Duodenal mucosa (tissue), 2 donors: ENCODE data around the gene MLC1.

Source experiments
- H3K27ac ChIP-seq: one replicate; pipeline ENCODE4 v1.7.0; 2013; ENCODE audit warnings: low read depth, low read length
- H3K27me3 ChIP-seq, 2 donors: one replicate each; pipeline ENCODE4 v1.7.0; 2013; ENCODE audit warnings: low read length in 2 of 2, control low read depth in 1 of 2; ENCODE audit not compliant: insufficient read depth in 2 of 2, control insufficient read depth in 1 of 2
- H3K36me3 ChIP-seq, 2 donors: one replicate each; pipeline ENCODE4 v1.7.0; 2013; ENCODE audit warnings: low read length in 2 of 2, control low read depth in 1 of 2; ENCODE audit not compliant: insufficient read depth in 2 of 2, control insufficient read depth in 1 of 2
- H3K4me1 ChIP-seq, 2 donors: one replicate each; pipeline ENCODE4 v1.7.0; 2013; ENCODE audit warnings: low read length in 2 of 2, control low read depth in 1 of 2; ENCODE audit not compliant: insufficient read depth in 2 of 2, control insufficient read depth in 1 of 2
- H3K4me3 ChIP-seq, 2 donors: one replicate each; pipeline ENCODE4 v1.7.0; 2013; ENCODE audit warnings: low read length in 2 of 2, low read depth in 1 of 2
- H3K9ac ChIP-seq, 2 donors: one replicate each; pipeline ENCODE4 v1.7.0; 2013; ENCODE audit warnings: low read length in 2 of 2, low read depth in 1 of 2
- H3K9me3 ChIP-seq, 2 donors: one replicate each; pipeline ENCODE4 v1.7.0; 2013; ENCODE audit warnings: low read length in 2 of 2, control low read depth in 1 of 2; ENCODE audit not compliant: control insufficient read depth in 1 of 2

The MLC1 gene

GRCh38 chr22:50104141-50104544 lies 18.9 kb upstream of the MLC1 start:
- H3K27me3 ChIP-seq, result no peaks in the 10 kb centered on the region

GRCh38 chr22:50102946-50103345 lies 17.7 kb upstream of the MLC1 start:
- H3K9ac ChIP-seq, result no peak overlapping the region
- no peak overlapping the region for H3K4me3 ChIP-seq
- no peaks in the 10 kb centered on the region for H3K4me1 ChIP-seq
- H3K9me3 ChIP-seq, result no peaks in the 10 kb centered on the region
- no peaks in the 10 kb centered on the region for H3K27me3 ChIP-seq
- no peak overlapping the region for H3K27ac ChIP-seq
- H3K36me3 ChIP-seq, result no peaks in the 10 kb centered on the region

More at GRCh38 chr22:50104141-50104544, 18.9 kb upstream of the MLC1 start:
- Histone ChIP-seq H3K4me1 (no peaks in the 10 kb centered on the region), H3K9me3 (no peaks in the 10 kb centered on the region), H3K36me3 (no peaks in the 10 kb centered on the region), H3K4me3 (no peak overlapping the region), H3K27ac (no peak overlapping the region), H3K9ac (no peak overlapping the region)

- H3K27ac ChIP-seq, result no peak overlapping the region
- no peaks in the 10 kb centered on the region for H3K27me3 ChIP-seq
- H3K36me3 ChIP-seq, result no peaks in the 10 kb centered on the region
- no peaks in the 10 kb centered on the region for H3K9me3 ChIP-seq
- no peak overlapping the region for H3K4me3 ChIP-seq
- H3K9ac ChIP-seq, result no peak overlapping the region
- no peaks in the 10 kb centered on the region for H3K4me1 ChIP-seq
These were observed 16.8 kb upstream of the MLC1 start for GRCh38 chr22:50101870-50102565.

- Histone ChIP-seq H3K9me3 (no peaks in the 10 kb centered on the region), H3K4me3 (no peak overlapping the region), H3K27me3 (peaks cover 4% of the 10 kb centered on the region in 2 donors), H3K9ac (no peak overlapping the region), H3K36me3 (no peaks in the 10 kb centered on the region), H3K27ac (no peak overlapping the region), H3K4me1 (no peaks in the 10 kb centered on the region)
These were observed 12.8 kb upstream of the MLC1 start for GRCh38 chr22:50098052-50098451.

DNA sequence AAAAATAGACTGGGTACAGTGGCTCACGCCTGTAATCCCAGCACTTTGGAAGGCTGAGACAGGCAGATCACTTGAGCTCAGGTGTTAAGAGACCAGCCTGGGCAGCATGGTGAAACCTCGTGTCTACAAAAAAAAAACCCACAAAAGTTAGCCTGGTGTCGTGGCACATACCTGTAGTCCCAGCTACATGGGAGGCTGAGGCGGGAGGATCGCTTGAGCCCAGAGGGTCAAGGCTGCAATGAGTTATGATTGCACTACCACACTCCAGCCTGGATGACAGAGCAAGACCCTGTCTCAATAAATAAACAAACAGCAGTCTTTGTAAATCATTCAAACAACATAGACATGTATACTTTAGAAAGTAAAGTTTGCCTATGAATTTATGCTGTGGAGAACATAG lies 7.1 kb upstream of the MLC1 start:
- H3K27ac ChIP-seq, result no peak overlapping the region
- H3K4me1 ChIP-seq, result no peaks in the 10 kb centered on the region
- no peak overlapping the region for H3K9ac ChIP-seq
- peaks cover 4 to 8% of the 10 kb centered on the region in 2 donors for H3K27me3 ChIP-seq
- H3K4me3 ChIP-seq, result no peak overlapping the region
- H3K36me3 ChIP-seq, result no peaks in the 10 kb centered on the region
- H3K9me3 ChIP-seq, result no peaks in the 10 kb centered on the region

GRCh38 chr22:50091092-50091768 lies 6.0 kb upstream of the MLC1 start:
- H3K27me3 ChIP-seq, result peaks cover 4% of the 10 kb centered on the region in 2 donors
- no peaks in the 10 kb centered on the region for H3K9me3 ChIP-seq
- no peaks in the 10 kb centered on the region for H3K36me3 ChIP-seq
- H3K9ac ChIP-seq, result no peak overlapping the region
- H3K4me3 ChIP-seq, result no peak overlapping the region
- H3K27ac ChIP-seq, result no peak overlapping the region
- H3K4me1 ChIP-seq, result no peaks in the 10 kb centered on the region

GRCh38 chr22:50090412-50090714 lies 5.1 kb upstream of the MLC1 start:
- peaks cover 4 to 7% of the 10 kb centered on the region in 2 donors for H3K27me3 ChIP-seq
- H3K9me3 ChIP-seq, result no peaks in the 10 kb centered on the region
- H3K4me1 ChIP-seq, result no peaks in the 10 kb centered on the region
- H3K4me3 ChIP-seq, result no peak overlapping the region
- H3K36me3 ChIP-seq, result no peaks in the 10 kb centered on the region
- H3K9ac ChIP-seq, result no peak overlapping the region
- no peak overlapping the region for H3K27ac ChIP-seq

DNA sequence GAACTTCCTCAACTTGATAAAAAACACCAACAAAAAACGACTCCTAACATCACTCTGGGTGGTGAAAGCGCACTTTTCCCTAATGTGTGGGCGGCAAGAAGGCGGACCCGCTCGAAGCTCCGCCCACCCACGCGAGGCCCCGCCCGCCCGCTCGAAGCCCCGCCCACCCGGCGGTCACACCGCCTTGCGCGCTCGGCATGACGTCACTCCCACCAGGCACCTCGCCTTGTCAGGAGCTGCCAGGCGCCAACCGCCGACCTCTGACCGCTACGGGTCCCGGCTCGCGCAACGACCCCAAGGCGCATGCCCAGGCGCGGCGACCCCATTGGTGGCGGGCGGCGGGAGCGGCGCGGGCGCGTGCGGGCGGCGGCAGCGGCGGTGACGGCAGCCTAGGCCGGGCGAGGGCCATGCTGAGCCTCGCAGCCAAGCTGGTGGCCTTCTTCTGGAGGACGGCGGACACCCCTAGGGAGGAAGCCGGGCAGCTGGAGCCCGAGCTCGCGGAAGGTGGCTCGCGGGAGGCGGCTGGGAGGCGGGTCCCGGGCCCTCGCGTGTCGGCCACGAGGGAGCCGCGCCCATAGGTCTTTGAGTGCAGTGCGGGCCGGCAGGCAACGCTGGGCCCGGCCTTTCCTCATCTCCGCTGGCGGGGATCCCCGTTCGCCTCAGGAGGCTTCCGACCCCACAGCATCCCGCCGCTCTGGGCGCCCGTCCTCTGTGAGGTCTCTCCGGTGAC lies 4.6 kb upstream of the MLC1 start, which contains the start of gene MOV10L1:
Gene MOV10L1, plus strand, starts transcription at position 325 of the 730 bp plus-strand sequence. Its CDS starts 83 bp downstream, at position 408.
- Histone ChIP-seq H3K9ac (no peak within 1 kb of the TSS), H3K27ac (no peak within 1 kb of the TSS)

GRCh38 chr22:50089231-50089630 lies 4.0 kb upstream of the MLC1 start:
- no peak overlapping the region for H3K27ac ChIP-seq
- H3K4me1 ChIP-seq, result no peaks in the 10 kb centered on the region

More for the DNA sequence above, 4.6 kb upstream of the MLC1 start, which contains the start of gene MOV10L1:
- Histone ChIP-seq H3K4me1 (no peaks in the 10 kb centered on the region), H3K9me3 (no peaks in the 10 kb centered on the region), H3K4me3 (no peak within 1 kb of the TSS), H3K36me3 (no peaks in the 10 kb centered on the region), H3K27me3 (peaks cover 4 to 9% of the 10 kb centered on the region in 2 donors)

GRCh38 chr22:50088096-50088495 lies 2.9 kb upstream of the MLC1 start:
- no peak overlapping the region for H3K27ac ChIP-seq
- no peak overlapping the region for H3K9ac ChIP-seq
- H3K4me1 ChIP-seq, result peaks cover 0 to 3% of the 10 kb centered on the region in 2 donors
- no peak overlapping the region for H3K4me3 ChIP-seq
- no peaks in the 10 kb centered on the region for H3K9me3 ChIP-seq
- H3K36me3 ChIP-seq, result no peaks in the 10 kb centered on the region
- H3K27me3 ChIP-seq, result peaks cover 3 to 9% of the 10 kb centered on the region in 2 donors

More at GRCh38 chr22:50089231-50089630, 4.0 kb upstream of the MLC1 start:
- H3K4me3 ChIP-seq, result no peak overlapping the region
- no peaks in the 10 kb centered on the region for H3K9me3 ChIP-seq
- H3K9ac ChIP-seq, result no peak overlapping the region
- peaks cover 4 to 9% of the 10 kb centered on the region in 2 donors for H3K27me3 ChIP-seq
- H3K36me3 ChIP-seq, result no peaks in the 10 kb centered on the region
